K562 (cell line): ENCODE results near the gene USP43. TPM values are rescaled to one million over a fixed set of nuclear protein-coding genes. Genes with fewer than 3 reads are reported as not detected.

Source experiments
- ATAC-seq: fragments of 200-7000 bp; cut with Tn5 transposase; 3 replicates; pipeline ENCODE4 v1.9.1; 2020; ENCODE audit warnings: moderate library complexity
- BruUV-seq: library from RNA; stranded (reverse); fragments of 400-500 nt; replicated peaks from 2 replicates; lab custom pipeline; 2021; lab: Mats Ljungman, UMichigan
- CTCF ChIA-PET: fragments of 300-600 bp; formaldehyde crosslinking; extraction: SDS; loops from one replicate; lab custom pipeline; 2021; ENCODE audit warnings: low intra/inter-chr PET ratio; lab: Yijun Ruan, JAX
- POLR2A ChIA-PET: fragments of 300-600, 350-650 bp; sonication (Branson Sonifier 250); formaldehyde crosslinking; extraction: SDS; loops from one replicate; lab custom pipeline; 2021; ENCODE audit warnings: antibody characterized with exemption, inconsistent platforms; lab: Yijun Ruan, JAX
- DNase-seq, 4 experiments: peaks; one replicate each; pipeline versions ENCODE4 v3.0.0 to v3.0.0-alpha.2; 2011 to 2018; ENCODE audit warnings: low spot score in 3 of 4, mixed read lengths in 3 of 4; ENCODE audit errors: extremely low read depth in 1 of 4
- FAIRE-seq: peaks from 2 replicates; lab custom pipeline; 2011; peaks lifted over from hg19 to GRCh38; lab: Jason Lieb, UNC
- H2AFZ ChIP-seq: 2 replicates; pipeline ENCODE4 v1.6.0; 2011; ENCODE audit warnings: low read depth, low read length, control low read depth, inconsistent platforms
- H3K27ac ChIP-seq: fragments of 200-600 bp; 3 replicates; pipeline ENCODE4 v1.8.0; 2011; ENCODE audit warnings: low read depth, mild to moderate bottlenecking, control low read depth, inconsistent platforms, low read length, moderate library complexity, mixed read lengths; ENCODE audit errors: extremely low read depth
- H3K27me3 ChIP-seq, 2 experiments: fragments of 300-600 bp in 1 of 2; 2 replicates in 1 of 2; 3 replicates in 1 of 2; pipeline versions ENCODE4 v1.6.0 to v1.8.0; 2011; ENCODE audit warnings: inconsistent platforms in 2 of 2, low read length in 2 of 2, mild to moderate bottlenecking in 1 of 2, mixed read lengths in 1 of 2, moderate library complexity in 1 of 2; ENCODE audit not compliant: control insufficient read depth in 2 of 2, insufficient read depth in 2 of 2
- H3K36me3 ChIP-seq: fragments of 300-600 bp; 3 replicates; pipeline ENCODE4 v1.8.0; 2011; ENCODE audit warnings: mild to moderate bottlenecking, low read length, inconsistent platforms; ENCODE audit not compliant: control insufficient read depth, insufficient read depth
- H3K4me1 ChIP-seq, 2 experiments: fragments of 200-600 bp in 1 of 2; replicated peaks in 1 of 2; 2 replicates in 1 of 2; 3 replicates in 1 of 2; pipeline versions ENCODE4 v1.5.1 to v1.8.0; 2011; ENCODE audit warnings: inconsistent platforms in 2 of 2, low read length in 2 of 2, mild to moderate bottlenecking in 1 of 2, mixed read lengths in 1 of 2, moderate library complexity in 1 of 2; ENCODE audit not compliant: control insufficient read depth in 2 of 2, insufficient read depth in 2 of 2
- H3K4me2 ChIP-seq: 2 replicates; pipeline ENCODE4 v1.6.1; 2011; ENCODE audit warnings: low read length, control low read depth, inconsistent platforms, mixed read lengths; ENCODE audit not compliant: insufficient read depth
- H3K4me3 ChIP-seq: fragments of 200-600 bp; sonication (generic), shearing (Covaris generic); 2 replicates; pipeline ENCODE4 v1.5.1; 2016; ENCODE audit warnings: control low read depth, inconsistent platforms
- H3K79me2 ChIP-seq: fragments of 200-600 bp; 3 replicates; pipeline ENCODE4 v1.8.0; 2011; ENCODE audit warnings: low read length, inconsistent platforms; ENCODE audit not compliant: control insufficient read depth, insufficient read depth
- H3K9ac ChIP-seq, 2 experiments: 2 replicates each; pipeline versions ENCODE4 v1.6.0 to v1.6.1; 2011; ENCODE audit warnings: low read depth in 2 of 2, low read length in 2 of 2, control low read depth in 1 of 2, inconsistent platforms in 1 of 2, mild to moderate bottlenecking in 1 of 2, mixed read lengths in 1 of 2; ENCODE audit not compliant: insufficient read depth in 1 of 2
- H3K9me1 ChIP-seq: one replicate; pipeline ENCODE4 v1.6.0; 2011; ENCODE audit warnings: inconsistent platforms, mild to moderate bottlenecking, low read length, moderate library complexity; ENCODE audit not compliant: control insufficient read depth, insufficient read depth
- H3K9me3 ChIP-seq: replicated peaks from 2 replicates; pipeline ENCODE4 v1.5.1; 2011; ENCODE audit warnings: low read depth, low read length, inconsistent platforms; ENCODE audit not compliant: control insufficient read depth, insufficient read depth
- H4K20me1 ChIP-seq: replicated peaks from 2 replicates; pipeline ENCODE4 v1.6.1; 2011; ENCODE audit warnings: low read length, inconsistent platforms, mixed read lengths; ENCODE audit not compliant: control insufficient read depth, insufficient read depth
- E2F3 ChIP-seq: fragments of 250-450 bp; sonication (Bioruptor Pico); IDR thresholded peaks from 2 replicates; pipeline ENCODE4 v1.4.0; 2020; ENCODE audit warnings: mild to moderate bottlenecking
- ETV5 ChIP-seq: sonication (generic); formaldehyde crosslinking; IDR thresholded peaks from 2 replicates; pipeline ENCODE4 v1.4.0; 2020; ENCODE audit warnings: low read depth, mild to moderate bottlenecking, missing genetic modification reagents
- FIP1L1 ChIP-seq: fragments of 200-400 bp; formaldehyde crosslinking; IDR thresholded peaks from 2 replicates; pipeline ENCODE4 v1.6.1; 2018; ENCODE audit warnings: mild to moderate bottlenecking, low read depth, low read length; ENCODE audit not compliant: poor library complexity, severe bottlenecking
- FOS ChIP-seq: IDR thresholded peaks from 3 replicates; pipeline ENCODE4 v1.6.1; 2011; ENCODE audit not compliant: insufficient read length; ENCODE audit errors: extremely low read depth
- HIVEP1 ChIP-seq: fragments of 250-450 bp; sonication (Bioruptor Pico); IDR thresholded peaks from 2 replicates; pipeline ENCODE4 v1.4.0; 2020; ENCODE audit warnings: mild to moderate bottlenecking
- KDM4B ChIP-seq, 2 experiments: fragments of 450-650 bp in 1 of 2; sonication (generic) in 1 of 2; IDR thresholded peaks; 2 replicates each; pipeline ENCODE4 v1.6.1; 2016 to 2017; ENCODE audit warnings: borderline replicate concordance in 2 of 2, antibody characterized with exemption in 1 of 2, low read depth in 1 of 2, mild to moderate bottlenecking in 1 of 2
- KLF16 ChIP-seq: IDR thresholded peaks from 2 replicates; pipeline ENCODE4 v1.6.1; 2016; ENCODE audit warnings: antibody characterized with exemption
- MTA1 ChIP-seq: fragments of 450-650 bp; IDR thresholded peaks from 2 replicates; pipeline ENCODE4 v1.6.1; 2017; ENCODE audit warnings: borderline replicate concordance
- NFIC ChIP-seq: fragments of 450-650 bp; IDR thresholded peaks from 2 replicates; pipeline ENCODE4 v1.6.1; 2017; ENCODE audit warnings: mild to moderate bottlenecking, inconsistent platforms
- PTRF ChIP-seq: fragments of 450-650 bp; IDR thresholded peaks from 2 replicates; pipeline ENCODE4 v1.6.1; 2016; ENCODE audit warnings: mild to moderate bottlenecking, missing genetic modification characterization, missing compliant biosample characterization
- RFX1 ChIP-seq: fragments of 450-650 bp; IDR thresholded peaks from 2 replicates; pipeline ENCODE4 v1.6.1; 2016; ENCODE audit warnings: mild to moderate bottlenecking, moderate library complexity
- SLC30A9 ChIP-seq: fragments of 250-450 bp; sonication (Bioruptor Pico); IDR thresholded peaks from 2 replicates; pipeline ENCODE4 v1.8.0; 2022; ENCODE audit warnings: mild to moderate bottlenecking, moderate library complexity
- SMAD2 ChIP-seq: fragments of 150-350 bp; IDR thresholded peaks from 2 replicates; pipeline ENCODE4 v1.6.1; 2014; ENCODE audit warnings: low read depth, mild to moderate bottlenecking, low read length
- SMARCA5 ChIP-seq: fragments of 450-650 bp; IDR thresholded peaks from 2 replicates; pipeline ENCODE4 v1.6.1; 2016
- ZFP1 ChIP-seq: fragments of 450-650 bp; formaldehyde crosslinking; IDR thresholded peaks from 2 replicates; pipeline ENCODE4 v1.4.0; 2020; ENCODE audit warnings: mild to moderate bottlenecking, mixed read lengths
- ZFP30 ChIP-seq: fragments of 250-450 bp; sonication (Bioruptor Pico); IDR thresholded peaks from 2 replicates; pipeline ENCODE4 v1.8.0; 2022; ENCODE audit warnings: moderate library complexity, mild to moderate bottlenecking, inconsistent platforms, borderline replicate concordance
- ZNF121 ChIP-seq: sonication (generic); formaldehyde crosslinking; conservative IDR thresholded peaks from 2 replicates; pipeline ENCODE4 v1.8.0; 2022; ENCODE audit warnings: missing genetic modification reagents
- ZNF766 ChIP-seq: fragments of 200-800 bp; sonication (Bioruptor generic); conservative IDR thresholded peaks from 2 replicates; pipeline ENCODE4 v1.6.1; 2016; ENCODE audit warnings: missing genetic modification characterization, missing compliant biosample characterization
- WGBS: fragments of 100-300 bp; shearing (Covaris generic); methylation state at CpG from one replicate; pipeline ENCODE4 v1.1.6; 2016; ENCODE audit warnings: low coverage, mixed read lengths; ENCODE audit not compliant: insufficient coverage; ENCODE audit errors: missing lambda C conversion rate; 5-methylcytosine and 5-hydroxymethylcytosine counted together
- in situ Hi-C: fragments of 300-500 bp; cut with MboI; formaldehyde crosslinking; loops from 4 replicates; pipeline ENCODE4 v1.15.0; 2018; ENCODE audit warnings: inconsistent platforms, mixed read lengths
- intact Hi-C: fragments of 100-400 bp; cut with micrococcal nuclease; formaldehyde crosslinking; loops from 2 replicates; pipeline ENCODE4 v1.14.2; 2022
- polyA plus RNA-seq, 8 experiments: library from polyadenylated mRNA; depleted of rRNA in 4 of 8; stranded (reverse) in 5 of 8; unstranded in 3 of 8; fragments of >200 nt; fragmentation: Nextera tagmentation in 2 of 8; fragmentation: Illumina TruSeq in 1 of 8; extraction: Ambion mirVana in 2 of 8; extraction: Trizol in 1 of 8; gene quantifications; 2 replicates each; pipeline versions ENCODE4 v1.2.1 to v1.2.3, GENCODE V29; 2011 to 2014; ENCODE audit warnings: inconsistent platforms in 1 of 8, missing spikeins in 1 of 8
- total RNA-seq, 7 experiments: library from RNA; depleted of rRNA in 6 of 7; stranded (reverse); fragments of >200 nt in 6 of 7; fragmentation: Illumina TruSeq in 2 of 7; extraction: Trizol in 2 of 7; gene quantifications; 2 replicates each; pipeline versions ENCODE4 v1.2.1 to v1.2.3, GENCODE V29; 2011 to 2021; ENCODE audit warnings: low replicate concordance in 1 of 7
- TF ChIP-seq, protein P1 (sequence below): sonication (generic); formaldehyde crosslinking; IDR thresholded peaks from 2 replicates; pipeline ENCODE4 v1.8.1; 2023; ENCODE audit warnings: mild to moderate bottlenecking, missing genetic modification reagents, moderate library complexity
- TF ChIP-seq, protein P2 (sequence below), 2 experiments: fragments of 450-650 bp in 1 of 2; sonication (generic) in 1 of 2; formaldehyde crosslinking; conservative IDR thresholded peaks; 2 replicates each; pipeline versions ENCODE4 v1.4.0 to v1.8.1; 2020 to 2022; ENCODE audit warnings: mild to moderate bottlenecking in 1 of 2, missing genetic modification reagents in 1 of 2
- TF ChIP-seq, protein P3 (sequence below): fragments of 450-650 bp; IDR thresholded peaks from 2 replicates; pipeline ENCODE4 v1.6.1; 2017; ENCODE audit warnings: mild to moderate bottlenecking, moderate library complexity

Gene USP43
- total and polyA plus RNA-seq, 9 of the 15 experiments (the other 6 are each of a cell fraction or from before 2014, with no cell fraction given) = 0.01 to 0.18 (median 0.06) TPM; not detected in 1

DNA sequence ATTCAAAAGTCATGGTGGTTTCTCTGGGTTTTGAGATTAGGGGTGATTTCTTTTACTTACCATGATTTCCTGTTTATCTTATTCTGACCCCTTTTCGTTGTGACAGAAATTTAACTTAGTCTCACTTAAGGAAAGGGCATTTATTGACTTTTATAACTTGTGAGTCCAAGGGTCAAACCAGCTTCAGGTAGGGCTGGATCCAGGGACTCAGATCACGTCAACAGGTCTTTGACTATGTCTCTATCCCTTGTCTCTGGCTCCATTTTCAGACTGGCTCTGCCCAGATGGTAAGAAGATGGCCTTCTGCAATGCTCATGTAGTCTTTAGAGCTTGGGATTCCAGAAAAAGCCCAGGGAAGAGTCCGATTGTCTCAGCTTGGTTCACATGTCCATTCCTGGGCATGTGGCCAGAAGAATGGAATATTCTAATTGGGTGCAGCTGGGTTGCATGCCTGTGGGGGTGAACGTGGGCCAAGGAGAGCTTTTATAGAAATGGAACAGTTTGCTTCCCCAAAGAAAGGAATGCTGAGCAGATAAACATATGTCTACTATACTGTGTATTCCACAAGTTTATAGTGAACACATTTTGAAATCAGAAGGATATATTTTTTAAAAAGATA is 13.4 kb downstream of the USP43 start (continued):
- TF ChIP-seq PTRF (tag) = no peak
- TF ChIP-seq, protein P1, sequence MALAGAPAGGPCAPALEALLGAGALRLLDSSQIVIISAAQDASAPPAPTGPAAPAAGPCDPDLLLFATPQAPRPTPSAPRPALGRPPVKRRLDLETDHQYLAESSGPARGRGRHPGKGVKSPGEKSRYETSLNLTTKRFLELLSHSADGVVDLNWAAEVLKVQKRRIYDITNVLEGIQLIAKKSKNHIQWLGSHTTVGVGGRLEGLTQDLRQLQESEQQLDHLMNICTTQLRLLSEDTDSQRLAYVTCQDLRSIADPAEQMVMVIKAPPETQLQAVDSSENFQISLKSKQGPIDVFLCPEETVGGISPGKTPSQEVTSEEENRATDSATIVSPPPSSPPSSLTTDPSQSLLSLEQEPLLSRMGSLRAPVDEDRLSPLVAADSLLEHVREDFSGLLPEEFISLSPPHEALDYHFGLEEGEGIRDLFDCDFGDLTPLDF (CRISPR knock-in tag) = no peak
- TF ChIP-seq FIP1L1 = no peak
- TF ChIP-seq, protein P2, sequence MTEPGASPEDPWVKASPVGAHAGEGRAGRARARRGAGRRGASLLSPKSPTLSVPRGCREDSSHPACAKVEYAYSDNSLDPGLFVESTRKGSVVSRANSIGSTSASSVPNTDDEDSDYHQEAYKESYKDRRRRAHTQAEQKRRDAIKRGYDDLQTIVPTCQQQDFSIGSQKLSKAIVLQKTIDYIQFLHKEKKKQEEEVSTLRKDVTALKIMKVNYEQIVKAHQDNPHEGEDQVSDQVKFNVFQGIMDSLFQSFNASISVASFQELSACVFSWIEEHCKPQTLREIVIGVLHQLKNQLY (CRISPR knock-in tag; conservative IDR thresholded peaks at IDR 0.05) = no peak
- no peak for TF ChIP-seq SMAD2
- no peak for TF ChIP-seq SLC30A9 (CRISPR knock-in tag)
- TF ChIP-seq MTA1 = no peak

DNA sequence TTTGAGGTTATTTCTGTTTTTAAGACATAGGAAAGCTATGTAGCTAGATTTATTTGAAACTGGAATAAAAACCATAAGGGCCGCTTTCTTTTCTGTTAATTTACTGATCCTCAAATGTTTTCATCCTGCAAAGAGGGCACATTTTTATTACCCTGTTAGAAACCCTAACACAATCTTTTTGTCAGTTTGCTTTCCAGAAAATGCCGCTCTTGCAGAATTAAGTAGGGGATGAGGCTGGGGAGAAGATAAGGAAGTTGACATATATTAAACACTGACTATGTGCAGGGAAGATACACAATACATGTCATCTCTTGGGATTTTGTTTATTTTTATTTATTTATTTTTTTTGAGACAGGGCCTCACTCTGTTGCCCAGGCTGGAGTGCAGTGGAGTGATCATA is 15.7 kb downstream of the USP43 start:
- no peak for DNase-seq
- Histone ChIP-seq H3K4me1 (no peaks in the 10 kb centered on the region), H3K36me3 (no peaks in the 10 kb centered on the region), H3K27me3 (peaks cover 0 to 8% of the 10 kb centered on the region in 2 experiments; a peak in 1 of 5 replicates), H4K20me1 (no peaks in the 10 kb centered on the region), H3K4me3 (no peak overlapping the region), H3K27ac (no peak overlapping the region), H3K9me3 (no peaks in the 10 kb centered on the region), H2AFZ (no peak overlapping the region), H3K9me1 (no peaks in the 10 kb centered on the region), H3K4me2 (no peak overlapping the region), H3K9ac (no peak overlapping the region), H3K79me2 (no peaks in the 10 kb centered on the region)
- intact Hi-C loops = no loop called here
- FAIRE-seq = no peak
- POLR2A ChIA-PET = interaction anchor here (0.6 to 0.7 kb wide), 2 partner anchors 665 to 1178 kb away, joined by 3 to 5 read pairs; no protein-coding TSS in a partner anchor
- ATAC-seq = no peak
- 7% methylated on average over 2 of the region's 2 CpGs for WGBS
- in situ Hi-C loops = no loop called here
- CTCF ChIA-PET = no interaction called here
- no TSS peak for BruUV-seq
- TF ChIP-seq E2F3 (no peak), HIVEP1 (no peak), ZFP1 (CRISPR knock-in tag) (no peak), ETV5 (no peak), KDM4B (IDR thresholded peaks at IDR 0.05; ENCODE audit: borderline replicate concordance in 2 of 2, low read depth in 1 of 2) (no peak), ZNF766 (CRISPR knock-in tag) (no peak), NFIC (no peak), RFX1 (no peak), ZNF121 (CRISPR knock-in tag) (no peak), FOS (no peak), KLF16 (no peak), SMARCA5 (no peak), ZFP30 (CRISPR knock-in tag) (no peak)
- TF ChIP-seq, protein P3, sequence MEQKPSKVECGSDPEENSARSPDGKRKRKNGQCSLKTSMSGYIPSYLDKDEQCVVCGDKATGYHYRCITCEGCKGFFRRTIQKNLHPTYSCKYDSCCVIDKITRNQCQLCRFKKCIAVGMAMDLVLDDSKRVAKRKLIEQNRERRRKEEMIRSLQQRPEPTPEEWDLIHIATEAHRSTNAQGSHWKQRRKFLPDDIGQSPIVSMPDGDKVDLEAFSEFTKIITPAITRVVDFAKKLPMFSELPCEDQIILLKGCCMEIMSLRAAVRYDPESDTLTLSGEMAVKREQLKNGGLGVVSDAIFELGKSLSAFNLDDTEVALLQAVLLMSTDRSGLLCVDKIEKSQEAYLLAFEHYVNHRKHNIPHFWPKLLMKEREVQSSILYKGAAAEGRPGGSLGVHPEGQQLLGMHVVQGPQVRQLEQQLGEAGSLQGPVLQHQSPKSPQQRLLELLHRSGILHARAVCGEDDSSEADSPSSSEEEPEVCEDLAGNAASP = no peak
